ENCODE data around the gene ENTPD2.

The ENTPD2 gene

DNA sequence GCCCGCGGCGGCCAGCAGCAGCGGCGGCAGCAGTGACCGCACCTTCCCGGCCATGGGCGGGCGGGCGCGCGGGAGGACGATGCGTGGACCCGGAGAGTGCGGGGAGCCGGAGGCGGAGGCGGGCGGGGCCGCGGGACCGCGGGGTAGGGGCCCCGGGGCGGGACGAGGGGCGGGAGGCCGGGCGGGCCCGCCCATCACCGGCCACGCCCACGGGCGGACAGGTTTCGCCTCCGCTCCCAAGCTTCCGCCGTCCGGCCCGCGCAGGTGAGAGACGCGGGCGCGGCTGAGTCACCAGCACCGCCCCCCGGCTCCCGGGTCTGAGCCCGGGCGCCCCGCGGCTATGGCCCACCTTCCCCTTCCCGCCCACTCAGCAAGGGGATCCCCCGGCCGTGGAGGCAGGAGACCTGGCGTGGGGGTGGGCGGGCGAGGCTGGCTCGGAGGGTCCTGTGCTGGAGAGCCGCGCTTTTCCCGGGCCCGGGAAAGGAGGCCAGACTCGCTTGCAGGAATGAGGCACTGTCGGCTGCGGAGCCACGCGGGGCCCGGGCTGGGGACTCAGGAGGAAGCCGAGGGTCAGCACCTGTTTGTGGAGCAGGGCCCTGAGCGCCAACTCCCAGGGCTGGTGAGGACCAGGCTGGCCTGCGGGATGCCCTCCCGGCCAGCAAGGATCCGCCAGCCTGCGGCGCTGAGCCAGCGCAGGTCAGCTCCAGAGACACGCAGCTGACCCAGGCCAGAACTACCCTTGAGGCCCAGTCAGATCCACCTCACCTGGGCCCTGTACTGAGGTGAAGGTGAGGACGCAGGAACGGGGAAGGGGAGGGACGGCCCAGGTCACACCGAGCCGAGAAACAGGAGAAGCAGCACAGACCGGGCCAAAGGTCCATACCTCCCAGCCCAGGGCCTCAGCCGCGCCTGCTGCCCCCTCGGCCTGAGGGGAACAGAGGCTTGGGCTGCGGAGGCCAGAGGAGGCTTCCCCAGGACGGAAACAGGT is at the start of gene ENTPD2:
TSS of gene ENTPD2 (minus strand) at position 118 of the 988 bp plus-strand sequence. CDS start at position 54, 64 bp downstream.
- Mint-ChIP-seq H3K4me1 (peaks cover 20% of the 10 kb centered on the region), H3K27ac (no peak within 1 kb of the TSS), H3K4me3 (peak within 1 kb of the TSS in 1 of 2 donors; percentile 26), H3K9me3 (no peaks in the 10 kb centered on the region), H3K27me3 (peaks cover 48% of the 10 kb centered on the region)
- peak in 1 of 2 donors; percentile 32 for DNase-seq
- peak; percentile 56 for ATAC-seq

DNA sequence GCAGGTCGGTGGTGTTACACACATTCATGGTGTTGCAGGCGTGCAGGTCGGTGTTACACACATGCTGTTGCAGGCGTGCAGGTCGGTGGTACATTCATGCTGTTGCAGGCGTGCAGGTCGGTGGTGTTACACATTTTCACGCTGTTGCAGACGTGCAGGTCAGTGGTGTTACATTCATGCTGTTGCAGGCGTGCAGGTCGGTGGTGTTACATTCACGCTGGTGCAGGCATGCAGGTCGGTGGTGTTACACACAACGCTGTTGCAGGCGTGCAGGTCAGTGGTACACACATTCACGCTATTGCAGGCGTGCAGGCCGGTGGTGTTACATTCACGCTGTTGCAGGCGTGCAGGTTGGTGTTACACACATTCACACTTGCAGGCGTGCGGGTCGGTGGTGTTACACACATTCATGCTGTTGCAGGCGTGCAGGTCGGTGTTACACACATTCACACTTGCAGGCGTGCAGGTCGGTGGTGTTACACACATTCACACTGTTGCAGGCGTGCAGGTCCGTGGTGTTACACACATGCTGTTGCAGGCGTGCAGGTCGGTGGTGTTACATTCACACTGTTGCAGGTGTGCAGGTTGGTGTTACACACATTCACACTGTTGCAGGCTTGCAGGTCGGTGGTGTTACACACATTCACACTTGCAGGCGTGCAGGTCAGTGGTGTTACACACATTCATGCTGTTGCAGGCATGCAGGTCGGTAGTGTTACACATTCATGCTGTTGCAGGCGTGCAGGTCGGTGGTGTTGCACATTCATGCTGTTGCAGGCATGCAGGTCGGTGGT is 49.5 kb upstream of the ENTPD2 start:
- DNase-seq (no peak), ATAC-seq (no peak)
- Mint-ChIP-seq H3K4me1 (no peaks in the 10 kb centered on the region), H3K27ac (no peak overlapping the region), H3K4me3 (no peak overlapping the region), H3K9me3 (no peaks in the 10 kb centered on the region), H3K27me3 (no peaks in the 10 kb centered on the region)

DNA sequence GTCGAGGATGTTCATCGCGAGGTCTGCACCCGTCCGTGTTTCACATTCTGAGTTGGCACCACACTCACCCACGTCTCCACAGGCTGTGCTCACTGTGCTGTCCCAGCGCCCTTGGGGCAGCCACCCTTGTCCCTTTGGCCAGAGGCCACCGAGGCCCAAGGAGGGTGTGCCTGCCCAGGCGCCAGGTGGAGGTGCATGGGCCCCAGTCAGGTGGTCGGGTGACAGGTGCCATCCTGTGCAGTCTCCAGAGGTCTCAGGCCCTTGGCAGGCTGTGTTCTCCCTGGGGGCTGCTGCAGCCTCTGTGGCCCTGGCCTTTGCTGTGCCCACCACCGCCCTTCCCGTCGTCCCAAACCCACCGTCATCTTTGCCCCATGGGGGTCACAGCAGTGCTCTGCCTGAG is 45.4 kb upstream of the ENTPD2 start:
- Mint-ChIP-seq H3K4me3 (no peak overlapping the region), H3K27ac (no peak overlapping the region), H3K9me3 (no peaks in the 10 kb centered on the region), H3K27me3 (no peaks in the 10 kb centered on the region), H3K4me1 (peaks cover 25% of the 10 kb centered on the region)
- DNase-seq: no peak
- no peak for ATAC-seq

DNA sequence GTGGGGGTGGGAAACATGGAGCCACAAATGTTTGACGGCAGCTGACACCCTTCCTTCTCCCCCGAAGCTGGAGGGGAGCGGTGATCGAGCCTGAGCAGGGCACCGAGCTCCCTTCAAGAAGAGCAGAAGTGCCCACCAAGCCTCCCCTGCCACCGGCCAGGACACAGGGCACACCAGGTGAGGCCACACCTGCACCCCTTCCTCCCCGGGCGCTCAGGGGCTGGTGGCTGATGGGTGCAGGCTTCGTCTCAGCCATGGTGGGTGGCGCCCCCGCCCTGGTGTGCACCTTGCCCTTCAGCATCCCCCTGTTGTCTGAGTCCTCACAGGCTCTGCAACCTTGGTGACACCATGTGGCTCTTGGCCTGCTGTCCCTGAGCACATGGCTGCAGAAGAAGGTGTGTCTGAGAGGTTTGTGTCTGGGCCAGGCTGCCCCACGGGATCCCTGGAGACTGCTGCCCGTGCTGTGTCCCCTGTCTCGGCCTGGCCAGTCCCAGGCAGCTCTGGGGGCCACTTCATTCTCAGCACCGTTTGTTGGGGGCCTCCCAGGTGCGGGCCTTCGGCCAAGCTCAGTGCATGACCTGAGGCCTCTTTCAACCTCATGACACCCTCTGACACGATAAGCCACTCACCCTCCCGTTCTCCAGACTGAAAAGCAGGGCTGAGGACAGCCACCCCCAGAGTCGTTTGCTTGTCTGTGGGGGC is 44.1 kb upstream of the ENTPD2 start:
- H3K9me3 Mint-ChIP-seq: no peaks in the 10 kb centered on the region
- DNase-seq: no peak
- peaks cover 31% of the 10 kb centered on the region for H3K4me1 Mint-ChIP-seq
- no peak overlapping the region for H3K27ac Mint-ChIP-seq
- no peak for ATAC-seq
- no peak overlapping the region for H3K4me3 Mint-ChIP-seq
- H3K27me3 Mint-ChIP-seq: no peaks in the 10 kb centered on the region

DNA sequence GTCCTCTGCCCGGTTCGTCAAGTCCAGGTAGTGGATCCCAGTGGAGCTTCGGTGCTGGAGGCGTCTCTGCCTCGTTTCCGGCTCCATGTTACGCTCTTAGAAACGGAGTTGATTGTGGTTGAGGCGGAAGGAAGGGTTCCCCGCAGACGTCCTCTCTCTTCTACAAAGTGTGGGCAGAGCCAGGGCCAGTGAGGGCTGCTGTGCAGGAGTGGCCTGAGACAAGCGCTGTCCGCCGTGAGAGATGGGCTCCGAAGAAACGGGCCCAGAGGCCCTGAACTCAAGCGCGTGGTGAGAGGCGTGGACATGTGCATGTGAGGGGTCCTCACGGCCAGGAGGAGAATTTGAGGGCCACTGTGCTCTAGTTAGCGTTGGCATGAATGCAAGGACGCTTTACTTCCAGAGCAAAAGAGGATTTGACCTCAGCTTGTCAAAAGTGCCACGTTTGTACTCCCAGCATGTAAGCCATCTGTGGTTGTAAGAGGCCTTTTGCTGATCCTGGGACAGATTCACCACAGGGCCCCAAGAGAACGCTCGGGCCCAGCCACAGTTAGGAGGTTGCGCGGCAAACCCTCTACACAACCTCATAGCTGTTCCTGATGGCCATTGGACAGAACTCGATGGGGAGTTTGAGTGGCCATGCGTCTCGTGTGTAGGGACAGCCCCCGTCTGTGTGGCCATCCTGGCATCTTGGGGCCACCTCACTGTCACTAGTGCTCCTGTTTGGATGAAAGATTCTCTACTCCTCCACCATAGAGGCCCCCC is 43.1 kb upstream of the ENTPD2 start:
- Mint-ChIP-seq H3K27ac (peak overlapping the region in 1 of 2 donors; percentile 38), H3K9me3 (no peaks in the 10 kb centered on the region), H3K4me1 (peaks cover 37% of the 10 kb centered on the region), H3K27me3 (no peaks in the 10 kb centered on the region), H3K4me3 (peak overlapping the region; percentile 80 to 86)
- DNase-seq (no peak), ATAC-seq (no peak)

DNA sequence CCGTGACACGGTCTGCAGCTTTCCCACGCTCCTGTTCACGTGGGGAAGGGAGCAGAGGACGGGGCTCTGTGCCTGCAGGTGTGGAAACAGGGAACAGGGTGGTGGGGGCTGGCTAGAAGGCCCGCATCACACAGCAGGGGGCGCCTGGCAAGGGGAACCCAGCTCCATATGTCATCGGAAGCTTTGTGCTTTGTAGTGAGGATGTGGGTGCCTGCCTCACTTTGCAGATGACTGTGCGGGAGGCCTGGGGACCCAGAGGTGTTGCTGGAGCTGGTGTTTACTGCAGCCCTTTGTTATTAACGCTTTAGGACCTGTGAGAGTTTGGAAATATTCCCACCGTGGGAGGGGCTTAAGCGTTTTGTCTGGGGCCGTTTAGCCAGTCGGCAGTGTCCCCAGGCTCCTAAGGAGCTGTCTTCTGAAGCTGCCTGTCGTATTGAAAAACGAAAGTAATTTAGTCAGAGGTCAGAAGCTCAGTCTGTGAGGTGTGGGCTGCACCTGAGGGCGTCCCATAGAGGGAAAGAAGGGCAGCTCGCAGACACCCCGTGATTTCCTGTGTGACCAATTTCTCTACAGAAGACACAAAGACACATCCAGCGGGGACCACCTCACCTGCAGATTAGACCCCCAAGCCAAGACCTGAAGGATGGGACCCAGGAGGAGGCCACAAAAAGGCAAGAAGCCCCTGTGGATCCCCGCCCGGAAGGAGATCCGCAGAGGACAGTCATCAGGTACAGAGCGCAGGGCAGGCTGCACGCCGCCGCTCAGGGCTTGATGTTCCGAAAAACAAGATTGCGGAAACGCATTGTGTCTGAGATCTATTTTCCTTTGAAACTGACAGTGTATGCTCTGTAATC is 42.0 kb upstream of the ENTPD2 start:
- H3K27ac Mint-ChIP-seq: peak overlapping the region; percentile 89 to 96
- DNase-seq: peak; percentile 82 to 91
- H3K9me3 Mint-ChIP-seq: no peaks in the 10 kb centered on the region
- no peaks in the 10 kb centered on the region for H3K27me3 Mint-ChIP-seq
- H3K4me1 Mint-ChIP-seq: peaks cover 37% of the 10 kb centered on the region
- peak overlapping the region; percentile 80 to 86 for H3K4me3 Mint-ChIP-seq
- ATAC-seq: peak; percentile 99

DNA sequence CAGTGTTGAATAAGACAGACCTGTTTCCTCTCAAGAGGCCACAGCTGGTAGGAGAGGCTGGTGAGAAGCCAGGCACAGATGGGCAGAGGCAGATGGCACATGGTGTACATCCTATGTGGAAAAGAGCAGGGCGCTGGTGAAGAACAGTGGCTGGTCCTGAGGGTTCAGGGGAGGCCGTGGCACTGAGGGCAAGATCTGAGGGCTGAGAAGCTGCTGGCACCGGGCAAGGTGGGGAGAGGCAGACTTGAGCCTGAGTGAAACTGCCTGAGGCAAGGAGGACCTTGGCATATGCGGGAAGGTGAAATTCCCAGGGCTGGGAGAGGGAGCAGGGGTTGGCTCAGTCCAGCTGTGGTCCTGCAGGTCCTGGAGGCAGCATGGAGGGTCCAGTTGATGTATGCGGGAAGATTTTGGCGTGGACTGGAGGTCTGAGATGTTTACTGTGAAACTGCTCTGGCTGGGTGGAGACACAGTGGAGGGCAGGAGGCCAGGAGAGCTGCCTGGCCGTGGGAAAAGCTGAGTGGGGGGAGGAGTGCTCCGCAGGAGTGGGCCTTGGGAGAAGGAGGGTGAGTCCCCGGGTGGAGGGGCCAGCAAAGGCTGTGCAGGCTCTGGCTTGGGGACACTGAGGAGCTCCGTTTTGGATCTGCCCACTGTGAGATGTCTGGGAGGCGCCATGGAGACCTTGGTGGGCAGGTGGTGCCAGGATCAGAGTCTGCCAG is 35.5 kb upstream of the ENTPD2 start:
- ATAC-seq: no peak
- no peak for DNase-seq
- no peak overlapping the region for H3K4me3 Mint-ChIP-seq
- peaks cover 56% of the 10 kb centered on the region for H3K4me1 Mint-ChIP-seq
- no peaks in the 10 kb centered on the region for H3K9me3 Mint-ChIP-seq
- no peaks in the 10 kb centered on the region for H3K27me3 Mint-ChIP-seq
- peak overlapping the region; percentile 31 to 50 for H3K27ac Mint-ChIP-seq

DNA sequence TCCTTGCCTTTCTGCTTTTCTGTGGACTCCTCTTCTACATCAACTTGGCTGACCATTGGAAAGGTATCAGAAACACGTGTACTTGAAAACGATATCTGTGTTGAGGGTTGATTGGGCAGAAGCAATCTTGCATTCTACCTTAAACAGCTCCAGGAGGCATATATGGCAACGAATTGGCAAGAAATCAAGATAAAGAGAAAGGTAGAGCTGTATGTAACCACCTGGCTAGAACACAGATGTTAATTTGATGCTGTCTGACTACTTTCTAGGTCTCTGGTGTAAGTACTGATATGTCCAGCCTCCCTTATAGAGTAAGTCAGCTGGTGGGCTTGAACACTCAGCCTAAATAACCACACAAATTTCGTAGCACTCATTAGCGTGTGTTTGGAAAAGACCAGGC is 34.3 kb upstream of the ENTPD2 start:
- H3K27ac Mint-ChIP-seq: peak overlapping the region; percentile 86 to 92
- H3K4me3 Mint-ChIP-seq: peak overlapping the region; percentile 87 to 88
- H3K4me1 Mint-ChIP-seq: peaks cover 62% of the 10 kb centered on the region
- H3K27me3 Mint-ChIP-seq: no peaks in the 10 kb centered on the region
- no peak for ATAC-seq
- H3K9me3 Mint-ChIP-seq: no peaks in the 10 kb centered on the region
- no peak for DNase-seq

DNA sequence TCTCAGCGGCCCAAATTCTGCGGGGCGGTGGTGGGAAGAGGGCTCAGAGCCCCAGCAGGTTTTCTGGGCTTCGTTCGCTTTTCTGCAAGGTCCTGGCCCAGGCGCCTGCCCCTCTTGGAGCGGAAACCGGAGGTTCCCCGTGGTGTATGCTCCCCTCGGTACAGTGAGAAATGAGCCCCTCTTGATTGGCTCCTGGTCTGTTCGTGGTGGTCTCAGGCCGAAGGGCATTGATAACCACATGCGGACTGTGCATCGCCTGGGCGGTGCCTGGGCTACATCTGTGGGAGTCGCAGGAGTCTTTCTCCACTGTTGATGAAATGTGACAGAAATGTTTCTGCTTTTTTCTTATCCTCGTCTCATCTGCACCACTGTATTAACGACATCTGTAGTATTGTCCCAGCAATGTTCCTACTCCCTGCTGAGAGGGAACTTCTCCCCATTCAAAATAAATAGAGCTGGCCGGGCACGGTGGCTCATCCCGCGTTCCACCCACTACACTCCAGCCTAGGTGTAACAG is 33.6 kb upstream of the ENTPD2 start:
- Mint-ChIP-seq H3K4me3 (peak overlapping the region; percentile 87 to 88), H3K27me3 (no peaks in the 10 kb centered on the region), H3K9me3 (no peaks in the 10 kb centered on the region), H3K27ac (peak overlapping the region; percentile 86 to 92), H3K4me1 (peaks cover 62% of the 10 kb centered on the region)
- no peak for DNase-seq
- ATAC-seq: peak; percentile 3

DNA sequence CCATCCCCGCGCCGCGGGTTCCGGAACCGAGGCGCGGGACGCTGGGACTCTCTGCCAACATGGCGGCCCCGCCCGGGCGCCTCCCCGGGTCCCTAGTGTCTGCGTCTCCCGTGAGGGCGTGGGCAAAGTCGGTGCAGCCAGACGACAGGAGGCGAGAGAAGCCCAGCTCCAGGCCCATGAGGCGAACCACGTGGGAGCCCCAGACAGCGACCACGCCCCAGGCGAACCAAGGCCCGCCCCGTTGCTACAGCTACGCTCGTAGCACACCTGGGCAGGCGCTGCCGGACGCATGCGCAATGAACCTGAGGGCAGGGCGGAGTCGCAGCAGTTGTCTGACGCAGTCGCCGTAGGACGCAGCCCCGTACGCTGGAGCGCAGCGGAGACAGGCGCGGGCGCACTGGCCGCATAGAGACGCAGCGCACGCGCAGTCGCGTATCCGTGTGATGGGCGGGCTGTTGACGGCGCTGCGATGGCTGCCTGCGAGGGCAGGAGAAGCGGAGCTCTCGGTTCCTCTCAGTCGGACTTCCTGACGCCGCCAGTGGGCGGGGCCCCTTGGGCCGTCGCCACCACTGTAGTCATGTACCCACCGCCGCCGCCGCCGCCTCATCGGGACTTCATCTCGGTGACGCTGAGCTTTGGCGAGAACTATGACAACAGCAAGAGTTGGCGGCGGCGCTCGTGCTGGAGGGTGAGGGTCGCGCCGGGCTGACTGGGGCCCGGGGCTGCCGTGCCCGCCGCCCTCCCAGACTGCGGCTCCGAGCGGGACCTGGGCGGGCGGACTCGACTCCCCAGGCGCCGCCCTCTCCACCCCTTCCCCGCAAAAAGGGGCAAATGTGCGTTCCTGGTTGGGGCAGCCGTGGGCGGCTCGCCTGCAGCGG is 32.9 kb upstream of the ENTPD2 start, which contains the start of gene MAN1B1:
TSS of gene MAN1B1 (plus strand) at position 455 of the 878 bp plus-strand sequence. CDS start at position 470, 15 bp downstream.
- Mint-ChIP-seq H3K27me3 (no peaks in the 10 kb centered on the region), H3K4me1 (peaks cover 66% of the 10 kb centered on the region), H3K4me3 (peak within 1 kb of the TSS; percentile 91 to 95), H3K9me3 (no peaks in the 10 kb centered on the region), H3K27ac (peak within 1 kb of the TSS; percentile 97 to 99)
- DNase-seq: peak; percentile 100
- peak; percentile 93 for ATAC-seq

DNA sequence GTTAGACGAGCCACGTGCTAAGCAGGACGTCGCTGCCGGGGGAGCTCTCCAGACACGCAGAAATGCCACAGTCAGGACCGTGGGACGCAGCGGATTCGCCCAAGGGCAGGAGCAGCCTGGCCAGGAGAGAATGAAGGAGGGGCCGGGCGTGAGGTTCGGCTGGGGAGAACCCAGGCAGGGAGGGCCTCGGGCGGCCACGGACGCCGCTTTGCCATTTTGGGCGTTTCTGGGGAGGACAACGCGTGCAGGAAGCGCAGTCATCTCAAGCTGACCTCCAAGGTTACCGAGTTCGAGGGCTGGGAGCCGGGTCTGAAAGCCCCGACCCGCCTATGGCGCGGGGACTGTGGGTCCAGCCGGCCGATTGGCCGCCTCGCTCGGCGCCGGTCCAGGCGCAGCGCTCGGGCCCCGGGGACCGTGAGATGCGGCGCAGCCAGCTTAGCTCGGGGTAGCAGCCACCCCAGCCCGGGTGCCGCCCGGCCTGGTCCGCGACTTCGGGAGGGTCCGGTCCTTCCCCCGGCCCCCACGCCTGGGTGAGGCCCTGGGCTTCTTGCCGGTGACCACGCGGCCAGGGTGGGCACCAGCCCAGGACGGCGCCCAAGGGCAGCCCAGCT is 32.2 kb upstream of the ENTPD2 start:
- H3K4me3 Mint-ChIP-seq: peak overlapping the region; percentile 91 to 95
- ATAC-seq: peak; percentile 2
- peak overlapping the region; percentile 97 to 99 for H3K27ac Mint-ChIP-seq
- H3K4me1 Mint-ChIP-seq: peaks cover 69% of the 10 kb centered on the region
- no peaks in the 10 kb centered on the region for H3K27me3 Mint-ChIP-seq
- DNase-seq: peak; percentile 45 to 58
- no peaks in the 10 kb centered on the region for H3K9me3 Mint-ChIP-seq

DNA sequence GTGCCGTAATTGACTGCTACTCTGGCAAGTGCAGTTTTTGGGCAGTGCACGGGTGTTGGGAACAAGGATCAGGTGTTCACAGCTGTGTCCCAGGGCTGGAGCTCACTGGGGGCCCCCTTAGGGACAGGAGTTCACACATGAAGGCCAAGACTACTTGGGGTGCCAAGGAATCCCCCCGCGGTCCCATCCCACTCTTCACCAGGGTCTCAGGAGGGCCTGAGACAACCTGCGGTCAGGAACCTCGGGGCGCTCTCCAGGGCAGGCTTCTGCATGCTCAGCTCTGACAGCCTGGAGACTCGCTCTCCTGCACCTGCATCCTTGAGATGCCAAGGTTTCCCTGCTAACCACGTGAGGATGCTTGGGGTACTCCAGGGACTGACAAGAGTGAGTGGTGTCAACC is 30.7 kb upstream of the ENTPD2 start:
- Mint-ChIP-seq H3K9me3 (no peaks in the 10 kb centered on the region), H3K4me1 (peaks cover 64% of the 10 kb centered on the region), H3K27ac (no peak overlapping the region), H3K4me3 (peak overlapping the region in 1 of 2 donors; percentile 37), H3K27me3 (no peaks in the 10 kb centered on the region)
- DNase-seq: no peak
- no peak for ATAC-seq

All from stimulated activated naive CD8-positive, alpha-beta T cell treated with anti-CD3 and anti-CD28 coated beads, Interleukin-15, amount 100 ng/mL, for 72 hours (primary cell).